ENCODE measurements around the gene KBTBD3. TPM values are rescaled to one million over a fixed set of nuclear protein-coding genes. Genes with fewer than 3 reads are reported as not detected.

KBTBD3 gene
- 10 to 100 TPM in 1 of 2 donors, 1 to 10 TPM in 1; 5.1 to 10.6 TPM for total RNA-seq

- Histone ChIP-seq H3K9me3 (no peaks in the 10 kb centered on the region), H3K4me1 (ENCODE audit: control insufficient read depth in 1 of 2, low read depth in 2 of 2) (peaks cover 13 to 40% of the 10 kb centered on the region in 2 donors), H3K36me3 (no peaks in the 10 kb centered on the region), H3K4me3 (peak within 1 kb of the TSS; percentile 86), H3K27ac (peak within 1 kb of the TSS; percentile 91 to 96), H3K27me3 (replicated peaks; ENCODE audit: insufficient read depth) (no peaks in the 10 kb centered on the region)
- no peak for TF ChIP-seq CTCF (IDR thresholded peaks at IDR 0.05)
- ATAC-seq (ENCODE audit: insufficient number of reproducible peaks, low FRiP score, low read depth) (peak; percentile 96), DNase-seq (ENCODE audit: low spot score) (peak; percentile 92)
Measured at GRCh38 chr11:106076919-106077608, at the start of gene KBTBD3. Gene KBTBD3, minus strand, starts transcription at chr11:106077347. Its CDS starts 18,250 bp downstream, at chr11:106059097.

GRCh38 chr11:106121570-106122320, 44.6 kb upstream of the KBTBD3 start:
- no peak for TF ChIP-seq CTCF (IDR thresholded peaks at IDR 0.05)
- H3K36me3 ChIP-seq: no peaks in the 10 kb centered on the region
- H3K4me1 ChIP-seq (ENCODE audit: control insufficient read depth in 1 of 2, low read depth in 2 of 2): no peaks in the 10 kb centered on the region
- H3K4me3 ChIP-seq: no peak overlapping the region
- H3K27me3 ChIP-seq (replicated peaks; ENCODE audit: insufficient read depth): no peaks in the 10 kb centered on the region
- DNase-seq (ENCODE audit: low spot score): no peak
- ATAC-seq (ENCODE audit: insufficient number of reproducible peaks, low FRiP score, low read depth): no peak
- no peak overlapping the region for H3K27ac ChIP-seq
- H3K9me3 ChIP-seq: no peaks in the 10 kb centered on the region

- no peaks in the 10 kb centered on the region for H3K36me3 ChIP-seq
- ATAC-seq (ENCODE audit: insufficient number of reproducible peaks, low FRiP score, low read depth): no peak
Measured at GRCh38 chr11:106105986-106106385, 28.8 kb upstream of the KBTBD3 start.

GRCh38 chr11:106101819-106102218, 24.7 kb upstream of the KBTBD3 start:
- H3K36me3 ChIP-seq: no peaks in the 10 kb centered on the region
- no peak overlapping the region for H3K27ac ChIP-seq
- no peak overlapping the region for H3K4me3 ChIP-seq
- TF ChIP-seq CTCF (IDR thresholded peaks at IDR 0.05): no peak
- no peaks in the 10 kb centered on the region for H3K27me3 ChIP-seq (replicated peaks; ENCODE audit: insufficient read depth)
- no peaks in the 10 kb centered on the region for H3K4me1 ChIP-seq (ENCODE audit: control insufficient read depth in 1 of 2, low read depth in 2 of 2)
- H3K9me3 ChIP-seq: no peaks in the 10 kb centered on the region
- ATAC-seq (ENCODE audit: insufficient number of reproducible peaks, low FRiP score, low read depth) (no peak), DNase-seq (ENCODE audit: low spot score) (no peak)

More at GRCh38 chr11:106105986-106106385, 28.8 kb upstream of the KBTBD3 start:
- no peak for DNase-seq (ENCODE audit: low spot score)
- no peak overlapping the region for H3K4me3 ChIP-seq
- no peaks in the 10 kb centered on the region for H3K4me1 ChIP-seq (ENCODE audit: control insufficient read depth in 1 of 2, low read depth in 2 of 2)
- H3K27ac ChIP-seq: no peak overlapping the region
- no peak for TF ChIP-seq CTCF (IDR thresholded peaks at IDR 0.05)
- no peaks in the 10 kb centered on the region for H3K27me3 ChIP-seq (replicated peaks; ENCODE audit: insufficient read depth)
- H3K9me3 ChIP-seq: no peaks in the 10 kb centered on the region

- H3K4me1 ChIP-seq (ENCODE audit: control insufficient read depth in 1 of 2, low read depth in 2 of 2): no peaks in the 10 kb centered on the region
- DNase-seq (ENCODE audit: low spot score) (no peak), ATAC-seq (ENCODE audit: insufficient number of reproducible peaks, low FRiP score, low read depth) (no peak)
- no peak overlapping the region for H3K4me3 ChIP-seq
- no peaks in the 10 kb centered on the region for H3K27me3 ChIP-seq (replicated peaks; ENCODE audit: insufficient read depth)
- TF ChIP-seq CTCF (IDR thresholded peaks at IDR 0.05): no peak
- no peaks in the 10 kb centered on the region for H3K9me3 ChIP-seq
- peaks cover 1% of the 10 kb centered on the region for H3K36me3 ChIP-seq
- H3K27ac ChIP-seq: no peak overlapping the region
Measured at GRCh38 chr11:106101370-106101769, 24.2 kb upstream of the KBTBD3 start.
